IMR-90 (cell line): ENCODE measurements around the gene NKIRAS1. TPM values are rescaled to one million over a fixed set of nuclear protein-coding genes. Genes with fewer than 3 reads are reported as not detected.

Source experiments
- ATAC-seq: fragments of 200-7000 bp; cut with Tn5 transposase; 2 replicates; pipeline ENCODE4 v1.9.1; 2020; ENCODE audit warnings: low read depth, mild to moderate bottlenecking, moderate library complexity
- BruUV-seq: library from RNA; stranded (reverse); fragments of 400-500 nt; replicated peaks from 2 replicates; lab custom pipeline; 2021; lab: Mats Ljungman, UMichigan
- CTCF ChIA-PET: fragments of 300-600 bp; formaldehyde crosslinking; extraction: SDS; loops from one replicate; lab custom pipeline; 2021; ENCODE audit warnings: antibody characterized with exemption; lab: Yijun Ruan, JAX
- POLR2A ChIA-PET: fragments of 300-600 bp; sonication (Branson Sonifier 250); formaldehyde crosslinking; loops from one replicate; lab custom pipeline; 2022; ENCODE audit warnings: antibody characterized with exemption; ENCODE audit not compliant: unreplicated experiment; lab: Charles Lee
- DNase-seq: peaks from one replicate; pipeline ENCODE4 v3.0.0; 2013
- H2AFZ ChIP-seq: replicated peaks from 2 replicates; pipeline ENCODE3; 2013; ENCODE audit warnings: low read length, mild to moderate bottlenecking; ENCODE audit not compliant: poor library complexity
- H2AK5ac ChIP-seq: 2 replicates; pipeline ENCODE4 v1.6.1; 2013; ENCODE audit warnings: low read depth, low read length, inconsistent platforms
- H2AK9ac ChIP-seq: replicated peaks from 2 replicates; pipeline ENCODE3; 2013; ENCODE audit warnings: mild to moderate bottlenecking, low read depth, low read length, moderate library complexity; ENCODE audit not compliant: poor library complexity
- H2BK120ac ChIP-seq: 2 replicates; pipeline ENCODE4 v1.6.1; 2013; ENCODE audit warnings: low read depth, low read length, inconsistent platforms
- H2BK15ac ChIP-seq: 3 replicates; pipeline ENCODE4 v1.6.1; 2013; ENCODE audit warnings: low read depth, low read length, inconsistent platforms
- H2BK20ac ChIP-seq: 2 replicates; pipeline ENCODE4 v1.6.1; 2013; ENCODE audit warnings: low read depth, mild to moderate bottlenecking, inconsistent platforms, low read length, moderate library complexity
- H2BK5ac ChIP-seq: 2 replicates; pipeline ENCODE4 v1.6.1; 2013; ENCODE audit warnings: mild to moderate bottlenecking, low read depth, low read length, inconsistent platforms; ENCODE audit not compliant: poor library complexity, severe bottlenecking
- H3K14ac ChIP-seq: replicated peaks from 2 replicates; pipeline ENCODE4 v1.6.1; 2013; ENCODE audit warnings: low read depth, low read length, inconsistent platforms
- H3K18ac ChIP-seq: 2 replicates; pipeline ENCODE4 v1.6.1; 2013; ENCODE audit warnings: low read depth, low read length, control low read depth
- H3K23ac ChIP-seq: 2 replicates; pipeline ENCODE4 v1.6.1; 2013; ENCODE audit warnings: low read depth, low read length, inconsistent platforms
- H3K27ac ChIP-seq: 2 replicates; pipeline ENCODE4 v1.5.1; 2013; ENCODE audit warnings: mild to moderate bottlenecking, control low read depth, low read length; ENCODE audit not compliant: insufficient read depth
- H3K27me3 ChIP-seq: 2 replicates; pipeline ENCODE4 v1.6.1; 2013; ENCODE audit warnings: low read length; ENCODE audit not compliant: control insufficient read depth, insufficient read depth
- H3K36me3 ChIP-seq: 2 replicates; pipeline ENCODE4 v1.6.1; 2013; ENCODE audit warnings: low read length, mixed read lengths; ENCODE audit not compliant: control insufficient read depth, insufficient read depth
- H3K4ac ChIP-seq: 2 replicates; pipeline ENCODE4 v1.6.1; 2013; ENCODE audit warnings: low read depth, low read length, inconsistent platforms
- H3K4me1 ChIP-seq: 2 replicates; pipeline ENCODE4 v1.6.1; 2013; ENCODE audit warnings: low read length, mixed read lengths; ENCODE audit not compliant: control insufficient read depth, insufficient read depth
- H3K4me2 ChIP-seq: 2 replicates; pipeline ENCODE4 v1.6.1; 2013; ENCODE audit warnings: low read depth, mild to moderate bottlenecking, control low read depth, low read length, moderate library complexity
- H3K4me3 ChIP-seq: 2 replicates; pipeline ENCODE4 v1.5.1; 2013; ENCODE audit warnings: low read depth, mild to moderate bottlenecking, control low read depth, low read length, moderate library complexity; ENCODE audit not compliant: insufficient read depth
- H3K56ac ChIP-seq: 2 replicates; pipeline ENCODE4 v1.6.1; 2013; ENCODE audit warnings: low read length, inconsistent platforms; ENCODE audit not compliant: insufficient read depth; ENCODE audit errors: extremely low read depth
- H3K79me1 ChIP-seq, 2 experiments: 2 replicates each; pipeline ENCODE4 v1.6.1; 2013; ENCODE audit warnings: low read length in 2 of 2, inconsistent platforms in 1 of 2, low read depth in 1 of 2
- H3K9ac ChIP-seq: 2 replicates; pipeline ENCODE4 v1.6.1; 2013; ENCODE audit warnings: low read depth, low read length, control low read depth
- H3K9me1 ChIP-seq: 2 replicates; pipeline ENCODE4 v1.6.1; 2013; ENCODE audit warnings: low read length, inconsistent platforms; ENCODE audit not compliant: insufficient read depth
- H3K9me3 ChIP-seq: 2 replicates; pipeline ENCODE4 v1.6.1; 2013; ENCODE audit warnings: low read length; ENCODE audit not compliant: control insufficient read depth, insufficient read depth
- H4K20me1 ChIP-seq: 2 replicates; pipeline ENCODE4 v1.6.1; 2013; ENCODE audit warnings: low read length, inconsistent platforms; ENCODE audit not compliant: insufficient read depth
- H4K5ac ChIP-seq: 2 replicates; pipeline ENCODE4 v1.6.1; 2013; ENCODE audit warnings: mild to moderate bottlenecking, low read depth, low read length, control low read depth
- H4K8ac ChIP-seq, 2 experiments: 2 replicates each; pipeline ENCODE4 v1.6.1; 2013; ENCODE audit warnings: low read depth in 2 of 2, low read length in 2 of 2, control low read depth in 1 of 2, inconsistent platforms in 1 of 2
- H4K91ac ChIP-seq: 2 replicates; pipeline ENCODE4 v1.6.1; 2013; ENCODE audit warnings: low read depth, low read length, inconsistent platforms; ENCODE audit not compliant: insufficient read depth
- BHLHE40 ChIP-seq: fragments of 150-350 bp; IDR thresholded peaks from 2 replicates; pipeline ENCODE4 v1.6.1; 2016; ENCODE audit warnings: mild to moderate bottlenecking, low read depth, low read length
- CTCF ChIP-seq: conservative IDR thresholded peaks from 2 replicates; pipeline ENCODE4 v1.5.1; 2012; ENCODE audit warnings: mild to moderate bottlenecking, low read depth, low read length, improper control_type of control experiment
- ELK1 ChIP-seq: fragments of 150-350 bp; IDR thresholded peaks from 2 replicates; pipeline ENCODE4 v1.6.1; 2016; ENCODE audit warnings: low read depth, mild to moderate bottlenecking, low read length, moderate library complexity, borderline replicate concordance
- MAFK ChIP-seq: IDR thresholded peaks from 2 replicates; pipeline ENCODE4 v1.6.1; 2012; ENCODE audit warnings: low read depth, low read length, improper control_type of control experiment
- MAZ ChIP-seq: IDR thresholded peaks from 2 replicates; pipeline ENCODE4 v1.6.1; 2012; ENCODE audit warnings: low read depth, mild to moderate bottlenecking, low read length, improper control_type of control experiment, moderate library complexity, borderline replicate concordance
- MXI1 ChIP-seq: IDR thresholded peaks from 2 replicates; pipeline ENCODE4 v1.6.1; 2012; ENCODE audit warnings: low read depth, mild to moderate bottlenecking, low read length, moderate library complexity, borderline replicate concordance
- NFE2L2 ChIP-seq: fragments of 150-350 bp; IDR thresholded peaks from 2 replicates; pipeline ENCODE4 v1.6.1; 2016; ENCODE audit warnings: low read depth, mild to moderate bottlenecking, low read length
- POLR2A ChIP-seq: IDR thresholded peaks from 2 replicates; pipeline ENCODE4 v1.6.1; 2012; ENCODE audit warnings: mild to moderate bottlenecking, low read depth, low read length
- RAD21 ChIP-seq: IDR thresholded peaks from 2 replicates; pipeline ENCODE4 v1.6.1; 2012; ENCODE audit warnings: low read length, improper control_type of control experiment
- RFX5 ChIP-seq: IDR thresholded peaks from 2 replicates; pipeline ENCODE4 v1.8.0; 2012; ENCODE audit warnings: low read depth, mild to moderate bottlenecking, low read length, moderate library complexity
- USF2 ChIP-seq: fragments of 150-350 bp; IDR thresholded peaks from 2 replicates; pipeline ENCODE4 v1.6.1; 2017; ENCODE audit warnings: mild to moderate bottlenecking, antibody characterized with exemption, low read length, low read depth
- WGBS, 2 experiments: methylation state at CpG; one replicate each; pipeline versions ENCODE4 v1.1.5 to v1.1.7; 2013; ENCODE audit warnings: missing lambda C conversion rate in 2 of 2; ENCODE audit not compliant: insufficient read length in 1 of 2; ENCODE audit errors: extremely low coverage in 2 of 2; 5-methylcytosine and 5-hydroxymethylcytosine counted together
- dilution Hi-C: fragments of 300-500 bp; cut with HindIII; formaldehyde crosslinking; loops from one replicate; pipeline ENCODE4 v1.14.3; 2018; ENCODE audit warnings: low sequenced_read_pairs; ENCODE audit not compliant: unreplicated experiment
- in situ Hi-C: fragments of 300-500 bp; cut with MboI; formaldehyde crosslinking; loops from 3 replicates; pipeline ENCODE4 v1.14.3; 2019; ENCODE audit warnings: low sequenced_read_pairs, inconsistent platforms, mixed read lengths
- intact Hi-C: fragments of 100-400 bp; cut with micrococcal nuclease; formaldehyde crosslinking; loops from 2 replicates; pipeline ENCODE4 v1.10.0; 2022
- polyA plus RNA-seq, 3 experiments: library from polyadenylated mRNA; depleted of rRNA; stranded (reverse); fragments of >200 nt; gene quantifications; 2 replicates each; pipeline ENCODE4 v1.2.3, GENCODE V29; 2012; ENCODE audit warnings: low replicate concordance in 1 of 3
- total RNA-seq: library from RNA; depleted of rRNA; stranded (reverse); fragments of >200 nt; gene quantifications from 2 replicates; pipeline ENCODE4 v1.2.3, GENCODE V29; 2012

NKIRAS1 gene
- total and polyA plus RNA-seq, 2 of the 4 experiments (the other 2 are of a cell fraction), result 6.1 to 6.8 TPM

- Histone ChIP-seq H2AFZ (no peak overlapping the region), H4K91ac (no peak overlapping the region), H3K27me3 (peaks cover 4% of the 10 kb centered on the region; the same call in 1 of the 2 replicates), H4K5ac (no peak overlapping the region), H4K20me1 (no peaks in the 10 kb centered on the region), H2BK5ac (no peak overlapping the region), H3K9me1 (0 out of 2 replicates have a peak, but pooled peaks cover 4% of the 10 kb centered on the region), H3K79me1 (no peaks in the 10 kb centered on the region), H3K4me2 (no peak overlapping the region), H3K4ac (no peak overlapping the region), H3K27ac (no peak overlapping the region), H2BK15ac (no peak overlapping the region), H4K8ac (no peak overlapping the region), H3K9me3 (no peaks in the 10 kb centered on the region), H3K9ac (no peak overlapping the region), H3K36me3 (no peaks in the 10 kb centered on the region), H2AK5ac (no peak overlapping the region), H3K56ac (no peak overlapping the region), H2BK20ac (no peak overlapping the region), H3K23ac (no peak overlapping the region), H2BK120ac (no peak overlapping the region), H3K18ac (no peak overlapping the region), H3K4me3 (no peak overlapping the region), H3K4me1 (no peaks in the 10 kb centered on the region), H3K14ac (no peak overlapping the region), H2AK9ac (no peak overlapping the region)
- intact Hi-C loops (no loop called here), dilution Hi-C loops (no loop called here), in situ Hi-C loops (no loop called here)
- DNase-seq, result no peak
- ChIA-PET CTCF (no interaction called here), POLR2A (no interaction called here)
- TF ChIP-seq NFE2L2 (no peak), USF2 (no peak), RFX5 (no peak), BHLHE40 (no peak), RAD21 (no peak), ELK1 (no peak), MAFK (no peak), POLR2A (no peak), CTCF (no peak), MAZ (no peak), MXI1 (no peak)
- ATAC-seq, result no peak
- WGBS, 2 experiments, result no CpG with 5 or more reads among the region's 3 CpGs
- no TSS peak for BruUV-seq
These were observed 14.8 kb upstream of the NKIRAS1 start for GRCh38 chr3:23931597-23931996.
